SH-SY5Y (cell line): ENCODE data around the gene RNF144B.

Experiments used
- GATA2 ChIP-seq: IDR thresholded peaks from 2 replicates; pipeline ENCODE4 v1.6.1; 2011; ENCODE audit warnings: mild to moderate bottlenecking, low read depth, low read length
- GATA3 ChIP-seq: IDR thresholded peaks from 2 replicates; pipeline ENCODE4 v1.6.1; 2011; ENCODE audit warnings: low read depth, mild to moderate bottlenecking, low read length, moderate library complexity

Gene RNF144B

DNA sequence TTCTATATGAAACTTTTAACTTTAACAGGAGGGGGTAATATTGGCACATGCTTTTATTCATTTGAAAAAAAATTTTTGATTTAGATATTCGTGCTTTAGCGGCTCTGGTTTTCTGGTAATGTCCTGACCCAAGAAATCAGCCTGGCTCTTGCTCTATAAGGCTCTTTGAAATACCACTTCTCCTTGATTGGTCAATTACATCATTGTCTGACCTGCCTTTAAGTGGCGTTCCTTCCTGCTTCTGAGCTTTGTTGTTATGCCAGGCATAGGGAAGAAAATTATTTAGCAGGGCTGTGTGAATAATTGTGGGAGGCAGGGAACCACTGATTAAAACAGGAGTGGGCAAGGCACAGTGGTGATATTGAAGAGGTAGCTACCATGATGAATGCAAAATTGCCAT, 3.9 kb downstream of the RNF144B start:
- TF ChIP-seq GATA2: no peak
- no peak for TF ChIP-seq GATA3

GRCh38 chr6:18392346-18392877, 5.3 kb downstream of the RNF144B start:
- TF ChIP-seq GATA2: no peak
- no peak for TF ChIP-seq GATA3

GRCh38 chr6:18393698-18394097, 6.5 kb downstream of the RNF144B start:
- TF ChIP-seq GATA3: no peak
- no peak for TF ChIP-seq GATA2

DNA sequence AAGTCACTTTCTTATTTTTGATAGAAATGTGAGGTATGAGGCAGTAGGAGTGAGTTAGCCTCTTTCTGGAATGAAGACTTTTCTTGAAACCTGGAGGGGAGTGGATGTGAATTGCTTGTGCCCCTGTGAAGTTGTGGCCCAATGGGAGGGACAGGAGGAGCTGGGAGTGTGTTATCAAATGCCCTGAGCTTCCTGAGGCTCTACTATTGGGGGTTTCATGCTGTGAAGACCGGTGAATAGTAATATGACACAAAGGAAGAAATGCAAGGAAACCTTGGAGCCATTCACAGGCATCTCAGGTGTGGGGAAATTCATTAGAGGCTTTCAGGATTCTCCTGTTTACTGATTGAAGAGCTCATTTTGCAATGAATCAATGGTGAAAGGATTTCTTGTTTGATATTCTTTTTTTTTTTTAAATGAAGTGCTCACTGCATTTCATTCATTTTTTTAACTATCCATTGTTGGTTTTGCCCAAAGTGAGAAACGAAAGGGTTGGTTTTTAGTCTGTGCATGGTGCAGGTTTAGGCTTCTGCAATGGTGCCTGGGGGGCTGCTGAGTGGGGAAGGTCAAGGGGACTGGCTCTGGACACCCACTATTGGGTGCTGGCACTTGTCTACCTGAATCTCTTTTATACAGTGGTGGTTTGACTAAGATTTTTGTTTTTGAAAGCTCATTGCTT, 8.2 kb downstream of the RNF144B start:
- TF ChIP-seq GATA2: no peak
- TF ChIP-seq GATA3: no peak

- TF ChIP-seq GATA2: no peak
- TF ChIP-seq GATA3: no peak
These were observed 8.7 kb downstream of the RNF144B start for GRCh38 chr6:18395856-18396197.

DNA sequence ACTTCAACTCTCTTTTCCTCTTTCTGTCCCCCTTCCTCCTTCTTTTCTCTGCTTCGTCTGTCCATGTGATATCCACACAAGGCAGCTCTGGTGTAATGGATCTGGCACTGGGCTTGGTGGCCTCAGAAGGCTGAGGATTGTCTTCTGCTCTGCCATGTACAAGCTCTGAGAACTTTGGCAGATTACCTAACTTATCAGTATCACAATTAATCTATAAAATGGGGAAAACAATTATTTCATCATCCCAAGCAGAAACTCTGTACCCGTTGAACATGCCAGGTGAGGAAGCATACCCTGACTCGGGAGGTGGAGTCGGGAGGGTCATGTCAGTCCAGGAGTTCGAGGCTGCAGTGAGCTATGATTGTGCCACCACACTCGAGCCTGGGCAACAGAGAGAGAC, 10.6 kb downstream of the RNF144B start:
- TF ChIP-seq GATA2 (no peak), GATA3 (no peak)

DNA sequence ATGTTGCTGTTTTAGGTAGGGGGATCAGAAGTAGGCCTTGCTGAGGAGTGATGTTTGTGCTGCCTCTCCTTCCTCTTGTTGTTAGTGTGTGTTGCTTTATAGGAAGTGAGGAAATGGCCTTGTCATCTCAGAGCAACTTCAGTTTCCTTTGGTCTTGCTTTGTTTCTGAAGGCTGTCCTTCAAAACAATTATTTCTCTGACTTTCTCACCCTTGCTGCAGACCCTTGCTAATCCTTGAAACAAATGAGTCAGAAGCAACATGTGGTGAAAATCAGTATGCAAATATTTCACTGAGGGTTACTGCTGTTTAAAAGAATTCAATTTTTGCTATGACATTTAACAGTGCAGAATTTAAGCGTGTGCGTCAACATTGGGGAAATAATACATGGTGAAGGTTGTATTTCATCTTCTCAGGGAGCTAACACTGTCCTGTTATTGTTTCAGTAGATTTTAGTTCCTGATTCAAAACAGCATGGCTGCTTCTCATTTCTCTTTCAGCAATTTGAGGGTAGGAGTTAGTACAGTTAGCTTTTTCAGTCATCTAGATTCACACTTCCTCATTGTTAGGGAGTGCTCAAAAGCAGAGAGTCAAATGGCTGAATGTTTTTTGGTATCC, 13.8 kb downstream of the RNF144B start:
- no peak for TF ChIP-seq GATA3
- TF ChIP-seq GATA2: no peak

- TF ChIP-seq GATA2: no peak
- no peak for TF ChIP-seq GATA3
These were observed 18.5 kb downstream of the RNF144B start for GRCh38 chr6:18405477-18406293.

GRCh38 chr6:18406955-18407749, 20.0 kb downstream of the RNF144B start:
- TF ChIP-seq GATA2 (no peak), GATA3 (no peak)

DNA sequence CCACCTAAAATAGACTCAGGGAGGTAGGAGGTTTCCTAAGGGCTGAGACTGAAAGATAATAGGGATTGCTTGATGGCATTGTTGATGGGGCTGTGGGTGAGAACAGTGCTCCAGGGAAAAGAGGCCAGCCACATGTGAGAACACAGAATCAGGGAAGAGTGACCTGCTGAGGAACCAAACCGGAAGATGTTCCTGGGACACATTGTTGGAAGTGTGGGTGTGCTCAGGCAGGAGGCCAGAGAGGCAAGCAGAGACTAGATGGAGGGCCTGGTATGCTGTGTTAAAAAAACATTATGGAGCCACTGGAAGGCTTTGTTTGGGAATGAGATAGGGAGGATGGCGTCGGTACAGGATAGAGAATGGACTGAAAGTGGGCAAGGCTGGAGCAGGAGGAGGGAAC, 23.3 kb downstream of the RNF144B start:
- no peak for TF ChIP-seq GATA3
- no peak for TF ChIP-seq GATA2

DNA sequence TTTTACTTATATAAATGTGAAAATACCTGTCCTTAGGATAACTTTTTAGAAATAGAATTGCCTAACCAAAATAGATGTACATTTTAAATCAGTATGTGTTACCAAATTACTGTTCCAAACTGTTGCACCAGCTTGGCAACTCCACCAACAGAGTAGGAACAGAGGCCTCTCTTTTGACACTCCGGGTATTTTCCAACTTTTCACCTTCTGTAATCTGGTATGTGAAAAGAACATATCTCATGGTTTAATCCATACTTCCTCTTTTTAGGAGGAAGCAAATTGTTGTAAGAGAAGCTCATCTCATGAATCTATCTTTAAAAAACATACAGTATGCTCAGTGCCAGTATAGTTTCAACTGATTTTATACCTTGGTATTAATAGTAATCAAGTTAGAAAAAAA, 24.9 kb downstream of the RNF144B start:
- no peak for TF ChIP-seq GATA3
- no peak for TF ChIP-seq GATA2

DNA sequence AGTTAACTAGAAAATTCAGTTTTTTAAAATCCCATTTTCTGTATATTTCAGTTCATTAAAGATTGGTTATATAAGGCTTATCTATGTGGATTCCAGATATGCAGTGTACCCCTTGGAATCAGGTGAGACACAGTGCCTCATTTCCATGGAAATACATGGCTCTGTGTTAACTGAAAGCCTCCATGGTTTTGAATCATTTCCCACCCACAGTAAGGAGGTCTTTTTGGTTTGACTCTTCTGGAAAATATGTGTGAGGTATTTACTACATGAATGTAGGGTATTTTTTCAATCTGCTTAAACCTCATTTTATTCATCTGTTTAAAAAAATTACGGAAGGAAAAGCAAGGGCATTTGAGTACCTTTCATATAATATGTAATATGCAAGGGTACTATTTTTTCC, 25.5 kb downstream of the RNF144B start:
- TF ChIP-seq GATA2 (no peak), GATA3 (no peak)

GRCh38 chr6:18413381-18413780, 26.2 kb downstream of the RNF144B start:
- TF ChIP-seq GATA2 (no peak), GATA3 (no peak)

- TF ChIP-seq GATA2: no peak
- no peak for TF ChIP-seq GATA3
These were observed 27.0 kb downstream of the RNF144B start for GRCh38 chr6:18414116-18414515.
